Stimulated activated CD4-positive, alpha-beta T cell treated with anti-CD3 and anti-CD28 coated beads, Interleukin-1b, Interleukin-23, amount 100 ng/mL, for 4 hours (primary cell): ENCODE measurements around the gene GOLGA1.
A peak's percentile ranks its signal among the peaks of the same experiment; 100 is the strongest.

Experiments
- DNase-seq, 2 donors: peaks; one replicate each; pipeline ENCODE4 v3.0.0-alpha.2; 2020; ENCODE audit warnings: low read depth in 2 of 2

The GOLGA1 gene

GRCh38 chr9:124882231-124882630, 58.7 kb downstream of the GOLGA1 start:
- DNase-seq, result no peak

- no peak for DNase-seq
Observed at GRCh38 chr9:124881138-124881743, 59.6 kb downstream of the GOLGA1 start.

GRCh38 chr9:124880501-124880900, 60.4 kb downstream of the GOLGA1 start:
- DNase-seq, result no peak

DNA sequence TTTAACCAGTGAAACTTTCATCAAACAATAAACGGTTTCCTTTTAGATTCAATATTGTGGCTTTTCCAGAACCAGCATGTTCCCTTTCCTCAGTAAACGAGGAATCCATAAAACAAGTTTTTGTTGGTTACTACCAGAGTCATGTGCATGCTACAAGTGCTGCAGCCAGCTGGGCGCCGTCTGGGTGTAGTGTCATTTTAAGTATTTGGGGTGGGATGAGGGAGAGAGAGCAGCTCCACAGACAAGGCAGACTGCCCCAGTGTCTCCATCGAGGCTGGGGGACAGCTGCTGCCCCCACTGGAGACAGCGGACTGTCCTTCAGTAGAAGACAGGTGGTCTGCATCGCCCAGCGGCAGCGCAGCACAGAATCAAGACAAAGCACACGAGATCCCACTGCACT, 61.7 kb downstream of the GOLGA1 start:
- DNase-seq, result no peak

DNA sequence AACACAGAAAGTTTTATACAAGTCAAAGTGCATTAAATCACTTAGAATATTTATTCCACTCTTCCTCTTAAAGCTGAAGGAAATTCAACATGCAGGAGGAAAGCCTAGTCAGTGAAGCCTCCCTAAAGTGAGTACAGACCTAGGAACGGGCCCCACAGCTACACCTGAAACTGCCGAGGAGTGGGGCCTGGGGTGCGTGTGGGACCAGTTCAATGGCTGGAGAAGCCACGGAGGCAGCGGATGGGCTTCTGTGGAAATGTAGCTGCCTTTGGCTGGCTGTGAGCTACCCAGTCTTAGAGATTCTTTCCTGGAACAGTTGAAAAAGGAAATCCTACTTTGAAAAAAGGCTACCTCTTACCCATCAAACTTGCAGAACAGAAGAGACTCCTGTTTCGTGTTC, 62.4 kb downstream of the GOLGA1 start:
- no peak for DNase-seq

DNA sequence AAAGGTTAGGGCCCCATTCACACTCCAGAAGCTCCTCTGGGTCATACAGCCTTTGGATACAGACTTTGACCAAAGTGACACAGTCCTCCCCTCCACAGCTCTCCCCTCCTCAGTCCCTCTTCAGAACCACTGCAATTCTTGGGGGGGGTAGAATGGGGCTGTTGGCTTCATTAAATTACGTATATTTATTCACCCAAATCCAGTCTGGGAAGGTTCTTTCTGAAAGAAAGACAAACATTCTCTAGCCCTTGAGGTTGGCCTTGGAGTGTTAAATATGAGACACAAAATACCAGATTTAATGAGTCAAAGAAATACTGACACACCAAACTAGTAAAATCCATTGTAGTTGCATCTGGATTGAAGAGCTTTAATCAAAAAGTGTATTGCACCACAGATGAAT, 62.9 kb downstream of the GOLGA1 start:
- no peak for DNase-seq

- no peak for DNase-seq
Observed at GRCh38 chr9:124877021-124877782, 63.7 kb downstream of the GOLGA1 start.

DNA sequence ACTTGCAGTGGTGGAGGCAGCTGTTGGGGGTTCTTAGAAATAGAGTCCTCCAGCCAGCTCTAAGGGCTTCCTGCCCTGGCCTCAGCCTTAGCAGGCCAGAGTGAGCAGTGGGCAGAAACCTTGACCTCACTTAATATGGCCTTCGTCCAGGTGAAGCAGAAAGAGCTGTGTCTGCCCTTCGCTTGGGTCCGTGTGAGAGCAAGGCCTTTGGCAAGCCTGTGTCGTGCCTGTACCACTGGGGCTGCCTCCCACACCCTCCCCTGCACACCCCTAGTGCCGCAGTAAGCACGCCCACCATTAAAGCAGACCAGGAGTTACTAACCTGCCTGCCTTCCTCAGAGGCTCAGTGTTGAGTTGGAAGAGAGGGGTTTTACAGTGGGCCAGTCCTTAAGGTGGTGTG, 65.4 kb downstream of the GOLGA1 start:
- no peak for DNase-seq

DNA sequence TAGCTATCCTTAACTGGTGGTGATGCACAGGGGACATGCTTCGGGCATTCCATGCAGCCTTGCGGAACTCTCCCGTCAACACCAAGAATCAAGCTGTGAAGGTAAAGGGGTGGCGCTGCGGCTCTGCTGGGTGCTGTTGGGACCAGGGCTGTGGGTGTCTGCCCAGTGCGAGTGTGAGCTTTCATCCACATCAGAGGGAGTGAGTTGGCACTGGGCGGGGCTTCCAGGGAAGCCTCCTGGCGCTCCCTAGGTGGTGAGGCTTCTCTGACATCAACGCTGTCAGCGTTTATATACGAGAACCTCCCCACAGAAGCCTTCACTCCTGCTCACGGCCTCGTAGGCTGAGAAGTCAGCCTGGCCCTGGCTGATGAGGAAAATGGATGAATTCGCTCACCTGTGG, 67.2 kb downstream of the GOLGA1 start:
- no peak for DNase-seq

DNA sequence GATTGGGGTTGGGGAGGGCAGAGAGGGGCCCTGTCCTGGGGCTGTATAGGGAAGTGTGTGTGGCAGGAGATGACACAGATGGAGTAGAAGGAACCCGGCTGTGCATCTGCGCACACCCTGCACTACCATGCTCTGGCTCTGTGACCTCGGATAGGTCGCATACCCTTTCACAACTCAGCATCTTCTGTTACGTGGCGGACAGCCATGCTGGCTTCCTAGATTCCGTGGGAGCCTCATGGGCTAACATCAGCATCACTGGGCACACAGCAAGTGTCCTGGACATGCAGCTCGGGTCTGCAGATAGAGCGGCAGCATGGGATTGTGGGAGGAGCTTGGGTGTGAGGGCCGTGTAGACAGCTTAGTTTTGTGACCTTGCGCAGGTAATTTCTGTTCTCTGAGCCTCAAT, 69.7 kb downstream of the GOLGA1 start:
- no peak for DNase-seq

- no peak for DNase-seq
Observed at GRCh38 chr9:124870723-124871122, 70.2 kb downstream of the GOLGA1 start.

DNA sequence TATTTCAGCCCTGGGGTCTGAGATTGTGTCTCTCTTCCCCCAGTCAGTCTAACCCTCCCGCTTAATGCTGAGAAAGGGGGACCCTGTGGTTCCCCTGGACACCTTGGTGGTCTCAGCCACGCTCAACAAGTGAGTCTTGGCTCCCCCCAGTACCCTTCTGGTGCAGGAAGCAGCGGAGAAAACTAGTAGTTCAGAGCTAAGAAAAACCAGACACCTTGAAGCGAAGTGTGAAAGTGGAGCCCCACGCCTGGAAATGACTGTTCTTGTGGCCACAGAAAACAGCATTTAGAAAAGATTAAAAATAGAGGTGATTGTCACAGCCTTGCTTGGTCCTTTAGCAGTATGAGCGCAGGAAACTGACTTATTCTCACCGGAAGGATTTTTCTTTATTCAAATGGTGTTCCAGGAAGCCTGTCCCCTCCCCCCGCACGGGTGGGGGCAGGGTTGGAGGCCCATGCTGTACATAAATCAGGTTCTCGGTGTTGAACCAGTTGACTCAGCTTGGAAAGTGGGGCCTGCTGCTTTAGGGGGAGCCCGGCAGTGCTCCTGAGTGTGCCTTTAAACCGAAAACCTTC, 70.8 kb downstream of the GOLGA1 start:
- DNase-seq, result peak; percentile 79 to 88

GRCh38 chr9:124869466-124869985, 71.4 kb downstream of the GOLGA1 start:
- DNase-seq, result peak in 1 of 2 donors; percentile 40

DNA sequence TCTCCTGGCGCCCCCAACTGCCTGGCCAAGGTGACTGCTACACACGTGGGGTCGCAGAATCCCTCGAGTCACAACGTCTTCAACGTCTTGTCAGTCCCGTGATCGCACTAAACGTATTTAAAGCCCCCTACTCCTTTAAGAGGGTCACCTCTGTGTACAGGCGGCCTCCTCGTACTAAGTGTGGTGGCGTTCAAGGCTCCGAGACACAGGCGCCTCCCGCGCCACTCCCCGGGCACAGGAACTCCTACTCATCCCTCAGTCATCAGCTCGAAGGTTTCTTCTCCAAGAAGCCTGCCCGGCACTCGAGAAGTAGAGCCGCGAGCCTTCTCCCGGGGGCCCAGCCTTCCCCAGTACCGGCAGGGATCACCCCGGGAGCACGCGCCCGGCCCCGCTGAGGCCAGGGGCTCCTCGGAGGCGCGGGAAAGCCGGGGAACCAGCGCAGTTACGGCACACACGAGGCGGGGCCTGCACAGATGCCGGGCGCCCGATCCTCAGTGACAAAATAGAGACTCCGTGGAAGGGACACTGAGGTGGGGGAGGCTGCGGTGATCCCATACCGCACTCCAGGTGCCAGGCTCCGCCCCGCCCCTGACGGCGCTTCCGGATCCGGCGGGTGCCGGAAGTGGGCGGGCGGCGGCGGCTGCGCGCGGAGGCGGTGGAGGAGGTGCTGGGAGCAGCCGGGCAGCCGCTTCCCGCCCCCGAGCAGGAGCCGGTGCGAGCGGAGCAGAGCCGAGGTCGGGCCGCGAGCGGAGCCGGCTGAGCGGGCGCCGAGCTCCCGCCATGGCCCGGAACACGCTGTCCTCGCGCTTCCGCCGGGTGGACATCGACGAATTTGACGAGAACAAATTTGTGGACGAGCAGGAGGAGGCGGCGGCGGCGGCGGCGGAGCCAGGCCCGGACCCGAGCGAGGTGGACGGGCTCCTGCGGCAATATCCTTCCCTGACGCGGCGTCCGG, 72.1 kb downstream of the GOLGA1 start:
- peak; percentile 91 to 94 for DNase-seq

- no peak for DNase-seq
Observed at GRCh38 chr9:124863371-124863871, 77.5 kb downstream of the GOLGA1 start.

DNA sequence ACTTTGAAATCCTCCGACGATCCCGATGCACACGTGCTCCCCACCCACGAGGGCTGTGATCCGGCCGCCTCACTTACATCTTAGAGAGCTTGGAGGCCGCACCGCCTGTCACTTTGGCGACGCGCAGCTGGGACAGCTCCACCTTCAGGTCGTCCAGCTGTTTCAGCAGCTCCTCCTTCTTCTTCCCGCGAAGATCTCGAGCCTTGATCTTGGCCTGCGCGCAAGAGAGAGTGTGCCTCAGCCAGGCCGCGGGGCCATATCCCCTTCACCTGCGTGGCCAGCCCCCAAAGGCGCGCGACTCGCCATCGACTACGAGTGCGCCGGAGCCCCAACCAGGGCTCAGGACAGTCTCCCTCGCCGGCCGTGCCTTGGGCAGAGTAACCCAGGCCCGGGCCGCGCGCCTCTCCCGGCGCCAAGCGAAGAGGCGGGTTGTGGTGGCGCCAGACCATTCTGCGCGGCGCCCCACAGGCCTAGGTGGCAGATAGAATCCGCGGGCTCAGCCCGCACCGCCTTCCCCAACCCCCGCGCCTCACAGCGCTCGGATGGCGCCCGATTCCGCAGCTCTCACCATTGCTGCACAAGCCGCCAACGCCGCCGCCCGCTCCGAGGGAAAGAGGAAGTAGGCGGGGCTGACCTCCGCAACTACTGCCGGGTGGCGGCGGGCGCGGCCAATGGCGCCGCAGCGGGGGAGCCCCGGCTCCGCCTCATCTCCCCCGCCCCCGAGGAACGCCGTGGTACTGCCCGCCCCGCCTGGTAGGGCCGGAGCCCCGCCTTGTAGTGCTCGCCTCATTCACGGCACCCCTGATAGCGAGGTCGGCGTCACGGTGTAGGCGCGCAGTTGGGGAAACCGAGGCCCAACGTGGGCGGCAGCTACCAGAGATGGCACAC, 79.3 kb downstream of the GOLGA1 start, which contains the start of the genes ARPC5L and RPL35:
ARPC5L (plus strand) TSS at position 789 of the 888 bp plus-strand sequence. CDS start 7,161 bp downstream, outside the sequence.
RPL35 (minus strand) TSS at position 616 of the 888 bp plus-strand sequence; CDS start at position 571, 45 bp downstream.
- DNase-seq, result peak; percentile 95

GRCh38 chr9:124860582-124861341, 80.1 kb downstream of the GOLGA1 start:
- no peak for DNase-seq

DNA sequence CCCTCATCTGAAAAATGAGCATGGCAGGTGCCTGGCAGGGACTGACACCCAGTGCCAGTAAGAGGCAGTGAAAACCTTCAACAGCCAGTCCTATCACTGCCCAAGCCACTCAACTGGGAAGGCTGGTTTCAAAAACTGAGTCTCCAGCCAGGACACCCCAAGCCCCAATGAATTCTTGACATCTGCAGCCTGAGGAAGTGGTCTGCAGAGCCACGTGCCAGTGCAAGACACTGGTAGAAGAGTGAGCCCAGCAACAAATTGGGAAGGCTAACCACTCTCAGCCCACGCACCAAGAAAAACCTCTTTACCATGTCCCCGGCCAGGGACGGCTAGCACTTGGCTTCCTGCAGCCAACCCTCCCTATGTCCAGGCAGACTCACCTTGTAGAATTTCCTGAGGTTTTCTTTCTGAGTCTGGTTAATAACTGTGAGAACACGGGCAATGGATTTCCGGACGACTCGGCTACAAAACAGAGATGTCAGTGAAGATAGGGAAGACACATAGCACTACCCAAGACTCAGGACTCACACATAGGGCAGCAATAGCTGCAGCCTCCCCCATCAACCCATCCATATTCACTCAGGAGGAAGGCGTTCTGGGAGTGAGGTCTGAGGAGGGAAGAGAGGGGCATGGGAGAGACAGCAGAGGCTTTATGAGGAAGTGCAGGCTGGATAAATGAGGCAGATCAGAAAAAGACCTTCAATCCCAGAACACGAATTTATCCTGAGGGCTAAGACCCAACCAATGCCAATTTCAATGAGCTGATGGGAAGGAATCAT, 80.9 kb downstream of the GOLGA1 start:
- DNase-seq, result no peak
